HG03025 (cell line): Measurements from ENCODE around the gene PES1.
A peak's percentile ranks its signal among the peaks of the same experiment; 100 is the strongest.
"Not testable (repeated sequence)": the region's sequence is repeated elsewhere in the genome, so short reads cannot be mapped to it uniquely, and the experiment has no call there.

Source experiments
- ATAC-seq: cut with Tn5 transposase; IDR thresholded peaks from one replicate; pipeline ENCODE4 v1.9.1; 2021; ENCODE audit warnings: mild to moderate bottlenecking, moderate library complexity; ENCODE audit not compliant: unreplicated experiment, low FRiP score

The PES1 gene

DNA sequence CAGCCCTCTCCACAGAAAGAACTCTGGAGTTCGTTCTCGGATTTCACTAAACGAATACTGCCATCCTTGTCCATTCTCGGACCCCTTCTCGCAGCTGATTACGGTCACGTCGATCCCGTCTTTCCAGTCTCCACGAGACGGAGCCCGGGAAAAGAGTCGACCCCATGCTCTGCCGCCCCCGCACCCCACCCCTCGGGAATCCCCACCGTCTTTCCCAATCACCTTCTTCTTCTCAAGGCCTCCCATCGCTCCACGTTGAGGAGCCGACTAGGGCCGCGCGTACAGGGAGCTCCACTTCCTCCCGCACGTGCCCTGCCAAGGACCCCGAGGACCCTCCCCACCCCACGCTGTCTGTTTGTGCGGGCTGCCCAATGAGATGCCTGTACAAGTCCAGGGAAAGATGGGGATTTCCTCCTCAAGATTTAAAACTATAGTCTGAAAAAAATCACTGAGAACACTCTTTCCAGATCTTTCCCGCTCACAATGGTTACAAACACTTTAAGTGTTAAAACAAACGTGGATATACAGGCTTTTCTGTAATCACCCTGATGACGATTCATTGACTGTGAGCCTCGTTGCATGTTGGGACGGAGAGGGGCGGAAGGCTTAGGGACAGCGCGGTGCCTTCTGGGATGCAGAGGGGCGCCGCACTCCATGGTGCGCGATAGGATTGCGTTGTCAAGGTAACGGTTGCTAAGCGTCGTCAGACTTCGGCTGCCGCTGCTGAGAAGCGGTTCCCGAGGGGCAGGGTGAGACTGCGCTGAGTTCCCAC, at the start of gene PES1:
TSS of gene PES1 (minus strand) at position 323 of the 772 bp plus-strand sequence. CDS start at position 246, 77 bp downstream.
- ATAC-seq = peak; percentile 93

DNA sequence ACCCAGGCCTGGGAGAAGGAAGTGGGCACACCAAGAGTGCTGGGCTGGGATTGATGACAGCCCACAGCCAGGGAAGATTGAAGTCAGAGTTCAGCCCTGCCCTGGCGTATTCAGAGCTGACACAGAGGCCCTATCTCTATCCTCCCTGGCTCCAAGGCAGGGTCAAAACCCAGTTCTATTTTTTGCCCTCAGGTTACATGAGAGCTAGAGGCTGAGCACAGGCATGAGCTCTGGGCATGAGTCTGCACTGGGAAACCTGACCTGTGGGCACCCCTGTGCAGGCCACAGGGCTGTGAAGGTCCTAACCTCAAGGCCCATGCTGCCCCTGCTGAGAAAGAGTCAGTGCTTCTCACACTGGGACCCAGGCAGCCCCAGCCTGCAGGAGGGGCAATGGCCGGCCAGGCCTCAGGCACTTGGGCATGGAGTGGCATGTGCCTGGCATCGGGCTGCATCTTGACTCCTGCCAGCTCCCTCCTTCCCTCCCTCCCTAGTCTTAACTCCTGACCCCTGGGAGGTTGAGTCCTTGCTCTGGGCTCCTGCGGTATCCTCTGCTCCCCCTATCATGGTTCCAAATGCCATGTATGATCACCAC, 49.2 kb upstream of the PES1 start:
- ATAC-seq = no peak

DNA sequence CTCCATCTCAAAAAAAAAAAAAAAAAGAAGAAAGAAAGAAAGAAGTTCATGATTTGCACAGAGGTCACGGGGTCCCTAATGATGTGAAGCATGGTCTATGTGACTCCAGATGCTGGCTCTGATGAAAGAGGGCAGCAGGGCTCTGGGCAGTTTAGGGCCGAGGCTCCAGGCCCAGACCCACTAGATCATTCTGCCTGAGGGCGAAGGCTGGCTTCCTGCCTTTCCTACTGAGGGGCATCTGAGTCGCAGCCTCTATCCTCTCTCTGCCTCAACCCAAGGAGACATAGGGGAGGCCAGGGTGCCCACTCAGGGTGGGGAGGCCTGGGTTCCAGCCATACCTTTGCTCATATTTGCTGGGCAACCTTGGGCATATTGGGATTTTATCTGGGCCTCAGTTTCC, 48.7 kb upstream of the PES1 start:
- ATAC-seq = no peak

DNA sequence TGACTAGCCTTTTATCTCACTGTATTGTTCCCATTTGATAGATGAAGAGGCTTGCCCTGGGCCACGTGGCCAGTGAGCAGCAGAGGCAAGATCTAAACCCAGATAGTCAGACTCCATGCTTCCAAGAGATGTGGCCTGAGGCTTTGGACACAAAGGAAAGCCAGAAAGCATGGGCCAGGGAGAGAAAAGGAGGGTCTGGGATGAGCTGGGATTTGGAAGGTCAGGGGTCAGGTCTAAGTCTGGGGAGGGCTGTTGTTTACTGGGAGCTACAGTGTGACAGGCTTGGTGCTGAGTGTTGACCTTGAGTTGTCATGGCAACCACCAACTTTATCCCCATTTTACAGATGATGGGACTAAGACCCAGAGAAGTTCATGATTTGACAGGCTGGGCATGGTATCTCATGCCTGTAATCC, 46.0 kb upstream of the PES1 start:
- no peak for ATAC-seq

DNA sequence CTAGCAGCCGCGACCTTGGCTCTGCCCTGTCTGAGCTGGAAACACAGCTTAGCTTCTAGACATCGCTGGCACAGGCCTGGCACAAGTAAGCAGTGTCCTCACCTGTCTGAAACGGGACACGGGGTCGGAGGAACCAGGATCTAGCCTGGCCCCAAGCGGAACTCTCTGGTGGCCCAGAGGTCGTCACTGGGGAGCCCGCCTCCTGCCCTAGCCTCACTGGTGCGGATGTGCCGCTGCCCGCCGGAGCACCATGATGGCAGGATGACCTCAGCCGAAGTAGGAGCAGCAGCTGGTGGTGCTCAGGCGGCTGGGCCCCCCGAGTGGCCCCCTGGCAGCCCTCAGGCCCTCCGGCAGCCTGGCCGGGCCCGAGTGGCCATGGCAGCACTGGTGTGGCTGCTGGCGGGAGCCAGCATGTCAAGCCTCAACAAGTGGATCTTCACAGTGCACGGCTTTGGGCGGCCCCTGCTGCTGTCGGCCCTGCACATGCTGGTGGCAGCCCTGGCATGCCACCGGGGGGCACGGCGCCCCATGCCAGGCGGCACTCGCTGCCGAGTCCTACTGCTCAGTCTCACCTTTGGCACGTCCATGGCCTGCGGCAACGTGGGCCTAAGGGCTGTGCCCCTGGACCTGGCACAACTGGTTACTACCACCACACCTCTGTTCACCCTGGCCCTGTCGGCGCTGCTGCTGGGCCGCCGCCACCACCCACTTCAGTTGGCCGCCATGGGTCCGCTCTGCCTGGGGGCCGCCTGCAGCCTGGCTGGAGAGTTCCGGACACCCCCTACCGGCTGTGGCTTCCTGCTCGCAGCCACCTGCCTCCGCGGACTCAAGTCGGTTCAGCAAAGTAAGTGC, 44.7 kb upstream of the PES1 start:
- ATAC-seq = no peak

DNA sequence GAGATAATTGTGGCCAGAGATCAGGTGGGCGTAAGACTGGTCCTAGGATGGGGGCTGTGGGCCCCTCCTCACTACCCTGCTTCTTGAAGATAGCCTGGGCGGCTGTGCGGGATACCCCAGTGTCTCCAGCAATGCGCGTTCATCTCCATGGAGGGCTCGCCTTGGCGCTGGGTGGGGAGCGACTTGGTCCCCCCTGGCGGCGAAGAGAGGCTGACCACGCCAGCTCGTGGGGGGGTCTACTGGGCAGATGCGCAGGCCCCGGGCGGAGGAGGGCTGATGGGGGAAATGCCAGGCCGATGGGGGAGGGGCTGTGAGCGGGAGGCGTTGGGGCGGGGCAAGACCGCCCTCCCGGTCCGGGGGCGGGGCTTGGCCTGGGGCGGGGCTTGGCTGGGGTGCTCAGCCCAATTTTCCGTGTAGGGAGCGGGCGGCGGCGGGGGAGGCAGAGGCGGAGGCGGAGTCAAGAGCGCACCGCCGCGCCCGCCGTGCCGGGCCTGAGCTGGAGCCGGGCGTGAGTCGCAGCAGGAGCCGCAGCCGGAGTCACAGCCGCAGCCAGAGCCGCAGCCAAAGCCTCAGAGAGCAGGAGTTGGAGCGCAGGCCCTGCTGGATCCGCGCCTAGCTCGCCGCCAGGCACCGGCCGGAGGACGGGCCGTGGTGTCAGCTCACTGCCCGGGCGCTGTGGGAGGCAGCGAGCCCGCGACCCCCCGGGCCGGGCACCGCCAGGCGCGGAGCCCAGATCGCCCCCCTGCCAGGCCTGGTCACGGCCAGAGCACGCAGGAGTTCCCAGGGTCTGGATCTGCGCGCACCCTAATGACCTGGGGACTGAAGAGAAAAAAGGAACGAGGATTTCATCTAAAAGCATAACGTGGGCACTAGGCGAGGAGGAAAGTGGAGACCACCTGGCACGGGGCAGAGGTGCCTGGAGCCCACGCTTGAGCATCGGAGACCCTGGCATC, 43.8 kb upstream of the PES1 start, which contains the start of gene SLC35E4:
TSS of gene SLC35E4 (plus strand) at position 509 of the 953 bp plus-strand sequence. CDS start 670 bp downstream, outside the sequence.
- ATAC-seq = peak; percentile 73

DNA sequence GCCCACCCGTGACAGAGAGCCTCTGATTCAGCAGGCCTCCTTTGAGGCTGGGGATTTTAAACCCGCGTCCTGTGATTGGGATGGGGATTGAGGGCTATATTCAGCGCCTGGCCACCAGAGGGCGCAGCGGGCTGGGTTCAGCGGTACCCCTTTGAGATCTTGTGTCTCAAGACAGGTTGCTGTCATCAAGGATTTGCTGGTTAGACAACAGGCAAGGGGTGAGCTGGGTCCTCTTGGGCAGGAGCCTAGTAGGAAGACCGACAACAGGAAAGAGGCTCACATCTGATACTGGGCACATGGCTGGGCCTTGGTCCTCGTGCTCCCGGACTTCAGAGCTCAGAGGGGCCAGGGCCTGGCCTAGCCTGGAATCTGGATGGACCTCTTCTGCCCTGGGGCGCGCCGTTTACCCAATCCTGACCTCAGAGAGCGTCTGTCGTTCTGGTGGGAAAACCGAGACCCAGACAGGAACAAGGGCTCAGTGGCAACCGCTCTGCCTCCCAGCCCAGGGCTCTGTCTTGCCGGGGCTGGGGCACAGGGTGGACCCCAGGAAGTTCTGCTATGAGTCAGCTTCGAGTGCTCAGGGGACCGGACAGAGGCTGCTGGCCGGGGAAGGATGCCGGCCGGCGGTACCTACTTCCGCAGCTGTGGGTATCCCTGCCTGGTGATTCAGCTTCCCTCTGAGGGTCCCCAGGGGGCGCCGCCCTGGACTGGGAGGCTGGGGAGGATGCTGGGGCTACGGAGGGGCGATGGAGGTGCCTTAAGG, 42.9 kb upstream of the PES1 start:
- ATAC-seq = peak; percentile 36

DNA sequence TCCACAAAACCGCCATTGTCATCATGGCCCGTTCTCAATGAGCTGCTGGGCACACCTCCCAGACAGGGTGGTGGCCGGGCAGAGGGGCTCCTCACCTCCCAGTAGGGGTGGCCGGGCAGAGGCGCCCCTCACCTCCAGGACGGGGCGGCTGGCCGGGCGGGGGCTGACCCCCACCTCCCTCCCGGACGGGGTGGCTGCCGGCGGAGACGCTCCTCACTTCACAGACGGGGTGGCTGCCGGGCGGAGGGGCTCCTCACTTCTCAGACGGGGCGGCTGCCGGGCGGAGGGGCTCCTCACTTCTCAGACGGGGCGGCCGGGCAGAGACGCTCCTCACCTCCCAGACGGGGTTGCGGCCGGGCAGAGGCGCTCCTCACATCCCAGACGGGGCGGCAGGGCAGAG, 39.8 kb upstream of the PES1 start:
- not testable (repeated sequence) for ATAC-seq

DNA sequence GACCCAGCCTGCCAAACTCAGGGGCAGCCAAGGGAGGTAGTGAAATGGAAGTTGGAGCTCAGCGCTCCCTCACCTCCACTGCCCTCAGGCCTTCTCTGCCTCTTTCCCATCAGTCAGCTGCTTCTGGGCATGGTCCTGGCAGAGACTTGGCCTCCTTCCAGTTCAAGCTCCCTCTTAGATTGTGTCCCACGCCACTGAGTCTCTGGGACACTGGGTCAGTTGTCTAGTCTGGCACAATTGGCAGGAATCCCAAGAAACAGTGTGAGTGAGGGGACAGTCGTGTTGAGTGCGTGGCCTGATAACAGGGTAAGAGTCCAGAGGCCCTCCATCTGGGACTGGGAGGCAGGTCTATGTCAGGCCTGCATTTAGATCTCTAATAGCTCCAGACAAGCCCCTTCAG, 36.8 kb upstream of the PES1 start:
- no peak for ATAC-seq

DNA sequence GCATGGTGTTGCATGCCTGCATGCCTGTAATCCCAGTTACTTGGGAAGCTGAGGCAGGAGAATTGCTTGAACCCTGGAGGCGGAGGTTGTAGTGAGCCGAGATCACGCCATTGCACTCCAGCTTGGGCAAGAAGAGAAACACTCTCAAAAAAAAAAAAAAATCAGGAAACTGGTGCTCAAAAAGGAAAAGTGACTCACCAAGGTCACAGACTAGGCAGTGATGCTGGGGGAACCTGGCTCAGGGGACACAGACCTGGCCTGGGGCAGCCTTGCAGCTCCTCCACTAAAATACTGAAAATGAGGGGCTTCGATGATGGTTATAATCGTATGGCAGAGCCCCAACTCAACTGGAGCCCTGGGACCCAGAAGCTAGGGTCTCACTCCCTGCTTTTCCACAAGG, 35.8 kb upstream of the PES1 start:
- no peak for ATAC-seq

DNA sequence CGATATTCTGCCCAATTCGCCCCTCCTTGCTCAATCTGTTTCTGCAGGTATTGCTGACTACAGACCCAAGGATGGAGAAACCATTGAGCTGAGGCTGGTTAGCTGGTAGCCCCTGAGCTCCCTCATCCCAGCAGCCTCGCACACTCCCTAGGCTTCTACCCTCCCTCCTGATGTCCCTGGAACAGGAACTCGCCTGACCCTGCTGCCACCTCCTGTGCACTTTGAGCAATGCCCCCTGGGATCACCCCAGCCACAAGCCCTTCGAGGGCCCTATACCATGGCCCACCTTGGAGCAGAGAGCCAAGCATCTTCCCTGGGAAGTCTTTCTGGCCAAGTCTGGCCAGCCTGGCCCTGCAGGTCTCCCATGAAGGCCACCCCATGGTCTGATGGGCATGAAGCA, 34.7 kb upstream of the PES1 start:
- ATAC-seq = no peak

DNA sequence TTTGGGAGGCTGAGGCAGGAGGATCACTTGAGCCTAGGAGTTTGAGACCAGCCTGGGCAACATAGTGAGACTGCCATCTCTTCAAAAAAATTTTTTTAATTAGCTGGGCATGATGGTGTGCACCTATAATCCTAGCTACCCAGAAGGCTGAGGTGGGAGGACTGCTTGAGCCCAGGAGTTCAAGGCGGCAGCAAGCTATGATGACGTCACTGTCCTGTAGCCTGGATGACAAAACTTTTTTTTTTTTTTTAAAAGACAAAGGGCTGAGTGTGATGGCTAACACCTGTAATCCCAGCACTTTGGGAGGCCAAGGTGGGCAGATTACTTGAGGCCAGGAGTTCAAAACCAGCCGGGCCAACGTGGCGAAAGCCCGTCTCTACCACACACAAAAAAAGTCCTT, 28.2 kb upstream of the PES1 start:
- ATAC-seq = not testable (repeated sequence)

DNA sequence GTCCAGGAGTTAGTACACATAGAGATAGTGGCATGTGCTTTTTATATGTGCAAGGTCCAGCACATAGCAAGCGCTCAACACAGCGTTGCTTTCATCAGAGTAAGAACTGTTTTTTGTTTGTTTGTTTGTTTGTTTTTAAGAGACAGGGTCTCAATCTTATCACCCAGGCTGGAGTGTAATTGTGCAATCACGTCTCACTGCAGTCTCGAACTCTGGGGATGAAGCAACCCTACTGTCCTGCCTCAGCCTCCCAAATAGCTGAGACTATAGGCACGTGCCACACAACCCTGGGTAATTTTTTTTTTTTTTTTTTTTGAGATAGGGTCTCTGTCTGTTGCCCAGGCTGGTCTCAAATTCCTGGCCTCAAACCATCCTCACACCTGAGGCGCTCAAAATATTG, 26.1 kb upstream of the PES1 start:
- ATAC-seq = no peak

DNA sequence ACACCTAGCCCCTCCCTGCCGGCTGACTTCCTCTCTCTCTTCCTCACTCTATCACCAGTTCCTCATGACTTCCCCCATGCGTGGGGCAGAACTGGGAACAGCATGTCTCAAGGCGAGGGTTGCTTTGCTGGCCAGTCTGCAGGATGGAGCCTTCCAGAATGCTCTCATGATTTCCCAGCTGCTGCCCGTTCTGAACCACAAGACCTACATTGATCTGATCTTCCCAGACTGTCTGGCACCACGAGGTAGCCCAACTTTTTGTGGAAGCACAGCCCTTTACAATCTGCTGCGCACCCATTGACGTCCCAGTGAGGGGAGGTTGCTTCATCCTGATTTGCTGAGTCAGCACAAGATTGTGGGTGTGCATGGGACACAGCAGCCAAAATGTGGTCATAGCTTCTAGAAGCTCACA, 23.8 kb upstream of the PES1 start:
- ATAC-seq = no peak

DNA sequence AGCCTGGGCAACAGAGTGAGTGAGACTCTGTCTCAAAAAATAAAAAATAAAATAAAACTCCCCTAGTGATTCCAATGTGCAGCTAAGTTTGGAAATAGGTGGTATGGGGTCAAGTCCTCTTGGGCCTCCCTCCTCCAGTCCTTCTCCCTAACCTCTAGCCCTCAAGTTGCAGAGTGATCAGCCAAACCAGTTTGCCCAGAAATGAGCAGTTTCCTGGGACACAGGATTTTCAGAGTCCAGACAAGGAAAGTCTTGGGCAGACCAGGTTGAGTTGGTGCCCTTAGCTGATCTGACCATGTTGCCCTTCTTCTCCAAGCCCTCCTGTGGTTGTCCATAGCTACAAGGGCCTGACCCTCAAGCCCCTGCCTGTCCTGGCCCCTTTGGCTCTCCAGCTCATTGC, 23.2 kb upstream of the PES1 start:
- no peak for ATAC-seq

DNA sequence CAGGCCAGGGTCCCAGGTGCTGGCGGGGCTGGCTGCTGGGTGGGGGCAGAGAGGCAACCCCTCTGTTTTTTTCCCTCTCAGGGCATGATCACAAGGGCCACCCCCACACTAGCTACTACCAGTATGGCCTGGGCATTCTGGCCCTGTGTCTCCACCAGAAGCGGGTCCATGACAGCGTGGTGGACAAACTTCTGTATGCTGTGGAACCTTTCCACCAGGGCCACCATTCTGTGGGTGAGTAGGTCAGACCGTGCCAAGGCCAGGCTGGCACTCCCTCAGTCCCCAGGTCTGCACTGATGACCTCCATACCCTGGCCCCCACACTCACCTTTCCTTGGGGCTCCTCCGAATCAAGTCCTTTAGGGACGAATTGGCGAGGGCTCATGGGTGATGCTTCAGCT, 22.6 kb upstream of the PES1 start:
- ATAC-seq = no peak

DNA sequence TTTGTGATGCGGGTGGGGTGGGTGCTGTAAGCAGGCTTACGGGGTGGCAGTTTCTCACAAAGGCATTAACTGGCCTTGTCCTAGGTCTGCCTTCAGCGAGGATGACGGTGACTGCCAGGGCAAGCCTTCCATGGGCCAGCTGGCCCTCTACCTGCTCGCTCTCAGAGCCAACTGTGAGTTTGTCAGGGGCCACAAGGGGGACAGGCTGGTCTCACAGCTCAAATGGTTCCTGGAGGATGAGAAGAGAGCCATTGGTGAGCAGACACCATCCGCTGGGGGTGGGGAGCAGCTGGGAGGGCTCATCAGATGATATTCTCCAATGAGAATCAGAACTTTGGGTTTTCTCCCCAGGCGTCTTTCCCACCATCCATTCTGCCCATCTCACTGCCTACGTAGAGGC, 21.1 kb upstream of the PES1 start:
- ATAC-seq = no peak

DNA sequence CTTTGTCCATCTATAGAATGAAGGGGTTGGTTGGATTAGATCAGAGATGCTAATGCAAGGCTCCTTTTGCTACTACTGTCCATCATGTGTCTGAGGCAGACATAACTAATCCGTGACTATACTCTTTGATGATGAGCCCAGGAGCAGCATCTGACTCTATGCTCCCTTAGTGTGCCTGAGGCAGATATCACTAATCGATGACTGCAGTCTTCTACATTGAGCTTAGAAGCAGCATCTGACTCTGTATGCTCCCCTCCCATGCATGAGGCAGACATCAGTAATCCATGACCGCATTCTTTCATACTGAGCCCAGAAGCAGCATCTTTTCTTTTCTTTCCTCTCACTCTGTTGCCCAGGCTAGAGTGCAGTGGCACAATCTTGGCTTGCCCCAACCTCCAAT, 19.5 kb upstream of the PES1 start:
- no peak for ATAC-seq

DNA sequence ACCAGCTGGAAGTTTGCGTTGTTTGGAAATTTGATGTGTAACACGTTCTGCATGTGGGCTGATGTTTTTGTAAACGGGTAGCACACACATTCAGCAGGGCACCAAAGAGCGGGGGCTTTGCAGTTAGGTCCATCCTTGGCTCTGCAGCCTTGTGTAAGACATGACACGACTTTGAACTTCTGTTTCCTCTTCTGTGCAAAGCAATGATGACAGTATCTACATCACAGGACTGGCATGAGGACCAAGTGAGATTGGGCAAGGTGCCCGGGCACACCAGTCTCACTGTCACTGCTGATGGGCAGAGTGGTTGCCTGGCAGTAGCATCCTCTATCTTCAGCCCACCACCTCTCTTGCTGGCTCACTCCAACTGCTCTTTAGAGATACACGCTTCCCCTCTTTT, 18.6 kb upstream of the PES1 start:
- ATAC-seq = no peak
